Mesodermal cell (in vitro differentiated cells): ENCODE results near the gene C1QTNF3.
"Not testable (repeated sequence)": the region's sequence is repeated elsewhere in the genome, so short reads cannot be mapped to it uniquely, and the experiment has no call there.

Source experiments
- H3K27ac ChIP-seq: 2 replicates; pipeline ENCODE4 v1.7.0; 2013; ENCODE audit warnings: mild to moderate bottlenecking, low read depth, low read length, moderate library complexity; ENCODE audit not compliant: severe bottlenecking
- H3K36me3 ChIP-seq: 2 replicates; pipeline ENCODE4 v1.7.1; 2013; ENCODE audit warnings: mild to moderate bottlenecking, low read length, moderate library complexity; ENCODE audit not compliant: control insufficient read depth, insufficient read depth
- H3K4me1 ChIP-seq: one replicate; pipeline ENCODE4 v1.7.1; 2013; ENCODE audit warnings: mild to moderate bottlenecking, low read length; ENCODE audit not compliant: insufficient read depth, control insufficient read depth, poor library complexity, severe bottlenecking
- H3K4me3 ChIP-seq: 2 replicates; pipeline ENCODE4 v1.7.0; 2013; ENCODE audit warnings: low read length, control low read depth, mild to moderate bottlenecking; ENCODE audit not compliant: insufficient read depth, poor library complexity, severe bottlenecking; ENCODE audit errors: extremely low read depth
- H3K9me3 ChIP-seq: 2 replicates; pipeline ENCODE4 v1.7.1; 2013; ENCODE audit warnings: mild to moderate bottlenecking, low read length, moderate library complexity; ENCODE audit not compliant: control insufficient read depth
- WGBS, 2 experiments: methylation state at CpG; one replicate each; pipeline ENCODE4 v1.1.5; 2013; ENCODE audit warnings: missing lambda C conversion rate in 2 of 2; ENCODE audit not compliant: insufficient coverage in 2 of 2; 5-methylcytosine and 5-hydroxymethylcytosine counted together

C1QTNF3 gene

GRCh38 chr5:34038390-34038789 is 4.6 kb downstream of the C1QTNF3 start:
- 88 to 94% methylated on average over 1 to 2 of the region's 2 CpGs for WGBS, 2 experiments
- no peak overlapping the region for H3K27ac ChIP-seq
- no peaks in the 10 kb centered on the region for H3K36me3 ChIP-seq
- no peaks in the 10 kb centered on the region for H3K9me3 ChIP-seq
- no peak overlapping the region for H3K4me3 ChIP-seq
- H3K4me1 ChIP-seq = peaks cover 6% of the 10 kb centered on the region

DNA sequence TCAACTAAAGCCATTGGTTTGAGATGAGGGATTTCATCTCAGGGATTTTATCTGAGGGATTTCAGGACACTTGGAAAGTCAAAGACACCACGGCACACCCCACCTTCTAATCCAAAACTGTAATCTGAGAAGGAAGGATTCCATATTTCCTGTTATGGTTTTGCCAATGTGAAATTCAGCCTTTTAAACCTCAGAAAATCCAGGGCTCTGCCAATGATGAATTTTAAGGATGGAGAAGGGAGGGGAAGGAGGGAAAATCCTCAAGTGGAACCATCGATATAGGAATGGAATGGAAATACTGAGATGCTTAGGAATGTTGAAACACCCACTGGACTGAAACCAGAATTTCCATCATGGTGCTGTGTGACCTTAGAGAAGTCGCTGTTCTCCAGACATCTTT is 5.3 kb downstream of the C1QTNF3 start:
- no peaks in the 10 kb centered on the region for H3K9me3 ChIP-seq
- WGBS, 2 experiments = 83 to 100% methylated on average over 2 to 3 of the region's 3 CpGs
- no peaks in the 10 kb centered on the region for H3K36me3 ChIP-seq
- no peak overlapping the region for H3K4me3 ChIP-seq
- H3K27ac ChIP-seq = peak overlapping the region; percentile 7
- peaks cover 6% of the 10 kb centered on the region for H3K4me1 ChIP-seq

DNA sequence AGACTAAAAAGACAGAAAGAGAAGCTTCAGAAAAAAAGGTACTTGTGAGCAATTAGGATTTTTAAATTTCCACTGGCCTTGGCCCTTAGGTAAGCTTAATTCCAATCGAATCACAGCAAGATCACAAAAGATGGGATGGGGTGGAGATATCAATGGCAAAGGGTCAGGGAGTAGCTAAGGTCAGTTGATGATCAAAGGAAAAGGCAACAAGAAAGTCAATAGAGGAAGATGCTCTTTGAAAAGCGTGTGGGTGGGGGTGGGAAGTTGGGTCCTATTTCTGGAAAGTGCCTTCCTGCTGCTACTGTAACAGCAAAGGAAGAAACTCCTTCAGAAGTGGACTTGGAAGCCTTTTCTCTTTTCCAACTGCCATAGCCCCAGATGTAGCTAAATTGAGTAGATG is 7.3 kb downstream of the C1QTNF3 start:
- 83 to 100% methylated on average over 2 of the region's 2 CpGs for WGBS, 2 experiments
- no peaks in the 10 kb centered on the region for H3K9me3 ChIP-seq

GRCh38 chr5:34034534-34035327 is 8.3 kb downstream of the C1QTNF3 start:
- no peaks in the 10 kb centered on the region for H3K9me3 ChIP-seq
- no peak overlapping the region for H3K27ac ChIP-seq
- WGBS, 2 experiments = 96 to 97% methylated on average over 3 of the region's 4 CpGs
- H3K36me3 ChIP-seq = no peaks in the 10 kb centered on the region
- peaks cover 6% of the 10 kb centered on the region for H3K4me1 ChIP-seq
- H3K4me3 ChIP-seq = no peak overlapping the region

More for the DNA sequence above, 7.3 kb downstream of the C1QTNF3 start:
- Histone ChIP-seq H3K27ac (no peak overlapping the region), H3K4me3 (no peak overlapping the region), H3K36me3 (no peaks in the 10 kb centered on the region), H3K4me1 (peaks cover 6% of the 10 kb centered on the region)

- no peaks in the 10 kb centered on the region for H3K4me1 ChIP-seq
- H3K4me3 ChIP-seq = no peak overlapping the region
- WGBS, 2 experiments = 88 to 100% methylated on average over 2 of the region's 3 CpGs
- H3K27ac ChIP-seq = no peak overlapping the region
- no peaks in the 10 kb centered on the region for H3K9me3 ChIP-seq
- H3K36me3 ChIP-seq = no peaks in the 10 kb centered on the region
These were observed 11.0 kb downstream of the C1QTNF3 start for GRCh38 chr5:34031966-34032365.

GRCh38 chr5:34031117-34031516 is 11.9 kb downstream of the C1QTNF3 start:
- Histone ChIP-seq H3K27ac (no peak overlapping the region), H3K4me1 (no peaks in the 10 kb centered on the region), H3K4me3 (no peak overlapping the region), H3K9me3 (no peaks in the 10 kb centered on the region), H3K36me3 (no peaks in the 10 kb centered on the region)
- 100% methylated on average over 1 of the region's 2 CpGs for WGBS, 2 experiments

- not testable (repeated sequence) for H3K4me1 ChIP-seq
- 92 to 100% methylated on average over 1 to 2 of the region's 2 CpGs for WGBS, 2 experiments
These were observed 12.4 kb downstream of the C1QTNF3 start for GRCh38 chr5:34030585-34030984.

GRCh38 chr5:34030048-34030447 is 13.0 kb downstream of the C1QTNF3 start:
- 80% methylated on average over 1 of the region's 1 CpG; no CpG with 5 or more reads in 1 of the 2 experiments for WGBS, 2 experiments
- H3K4me1 ChIP-seq = no peaks in the 10 kb centered on the region
- no peak overlapping the region for H3K4me3 ChIP-seq
- no peak overlapping the region for H3K27ac ChIP-seq
- H3K36me3 ChIP-seq = no peaks in the 10 kb centered on the region
- H3K9me3 ChIP-seq = no peaks in the 10 kb centered on the region

More at GRCh38 chr5:34030585-34030984, 12.4 kb downstream of the C1QTNF3 start:
- H3K27ac ChIP-seq, H3K36me3 ChIP-seq, H3K4me3 ChIP-seq, H3K9me3 ChIP-seq: not testable (repeated sequence)

GRCh38 chr5:34028349-34028748 is 14.7 kb downstream of the C1QTNF3 start:
- Histone ChIP-seq H3K4me1 (no peaks in the 10 kb centered on the region), H3K27ac (no peak overlapping the region), H3K4me3 (no peak overlapping the region), H3K9me3 (no peaks in the 10 kb centered on the region), H3K36me3 (no peaks in the 10 kb centered on the region)
- WGBS, 2 experiments = 79 to 100% methylated on average over 1 to 3 of the region's 3 CpGs

DNA sequence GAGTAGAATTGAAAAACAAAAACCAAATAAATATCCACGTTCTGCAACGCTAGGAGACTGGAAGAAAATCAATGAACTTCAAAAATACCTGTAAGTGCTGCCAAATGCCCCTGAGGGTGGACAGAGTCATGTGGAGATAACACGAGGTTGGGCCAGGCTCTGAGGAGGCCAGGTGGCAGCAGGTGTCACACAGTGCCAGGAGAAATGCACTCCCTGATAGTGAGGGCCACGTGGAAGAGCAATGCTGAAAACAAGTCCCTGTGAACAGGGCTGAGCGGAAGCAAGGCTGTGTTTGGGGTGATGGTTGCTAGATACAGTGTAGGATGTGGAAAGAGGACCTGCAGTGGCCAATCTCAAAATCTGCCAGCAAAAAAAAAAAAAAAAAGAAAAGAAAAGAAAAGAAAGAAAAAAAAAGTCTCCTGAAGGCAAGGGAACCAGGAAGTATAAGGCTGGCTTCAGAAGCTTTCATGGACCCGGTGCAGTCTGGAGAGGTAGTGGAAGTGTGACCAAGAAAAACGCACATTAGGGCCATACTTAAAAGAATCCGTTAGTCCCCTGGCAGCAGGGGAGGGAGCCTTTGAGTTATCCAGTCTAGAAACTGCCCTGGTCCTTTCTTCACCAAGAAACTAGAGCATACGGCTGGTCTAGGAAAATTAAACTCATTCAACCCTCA is 16.8 kb downstream of the C1QTNF3 start:
- Histone ChIP-seq H3K4me3 (no peak overlapping the region), H3K27ac (no peak overlapping the region), H3K9me3 (no peaks in the 10 kb centered on the region), H3K36me3 (no peaks in the 10 kb centered on the region), H3K4me1 (peaks cover 16% of the 10 kb centered on the region)
- 81 to 84% methylated on average over 4 to 6 of the region's 9 CpGs for WGBS, 2 experiments
